GM21825 (cell line): ENCODE data around the gene SCN4B.

Experiments
- ATAC-seq: cut with Tn5 transposase; IDR thresholded peaks from one replicate; pipeline ENCODE4 v1.9.1; 2021; ENCODE audit warnings: mild to moderate bottlenecking, moderate library complexity; ENCODE audit not compliant: unreplicated experiment

Gene SCN4B

GRCh38 chr11:118135051-118135795 lies 17.4 kb downstream of the SCN4B start:
- no peak for ATAC-seq

- ATAC-seq: no peak
Observed at GRCh38 chr11:118133816-118134215, 18.8 kb downstream of the SCN4B start.

GRCh38 chr11:118132385-118133151 lies 20.1 kb downstream of the SCN4B start:
- ATAC-seq: no peak

GRCh38 chr11:118129471-118130172 lies 23.0 kb downstream of the SCN4B start:
- ATAC-seq: no peak

GRCh38 chr11:118128721-118129470 lies 23.7 kb downstream of the SCN4B start:
- ATAC-seq: no peak

GRCh38 chr11:118128310-118128709 lies 24.3 kb downstream of the SCN4B start:
- ATAC-seq: no peak

- ATAC-seq: no peak
Observed at GRCh38 chr11:118126082-118126838, 26.4 kb downstream of the SCN4B start.

GRCh38 chr11:118124929-118125535 lies 27.6 kb downstream of the SCN4B start:
- no peak for ATAC-seq

GRCh38 chr11:118120793-118121192 lies 31.8 kb downstream of the SCN4B start:
- ATAC-seq: no peak

GRCh38 chr11:118117790-118118601 lies 34.6 kb downstream of the SCN4B start:
- ATAC-seq: peak; percentile 68

GRCh38 chr11:118115048-118115447 lies 37.6 kb downstream of the SCN4B start:
- ATAC-seq: no peak

- no peak for ATAC-seq
Observed at GRCh38 chr11:118114266-118114665, 38.4 kb downstream of the SCN4B start.

- no peak for ATAC-seq
Observed at GRCh38 chr11:118112711-118113430, 39.8 kb downstream of the SCN4B start.

GRCh38 chr11:118111744-118112035 lies 40.9 kb downstream of the SCN4B start:
- no peak for ATAC-seq

GRCh38 chr11:118111019-118111743 lies 41.4 kb downstream of the SCN4B start:
- no peak for ATAC-seq

GRCh38 chr11:118109231-118109630 lies 43.4 kb downstream of the SCN4B start:
- ATAC-seq: no peak

GRCh38 chr11:118108513-118108912 lies 44.1 kb downstream of the SCN4B start:
- no peak for ATAC-seq

GRCh38 chr11:118106789-118107335 lies 45.8 kb downstream of the SCN4B start:
- ATAC-seq: no peak
